Measurements from ENCODE around the gene ITIH1. TPM values are rescaled to one million over a fixed set of nuclear protein-coding genes. Genes with fewer than 3 reads are reported as not detected.

Gene ITIH1
- total and polyA plus RNA-seq, 2 donors (not counting 3 experiments of a cell fraction or from before 2014, with no cell fraction given): not detected

- CTCF ChIA-PET: interaction anchor here (1.8 kb wide), 1 partner anchor 10 kb away, joined by 11 read pairs; no protein-coding TSS in a partner anchor
- no TSS peak for BruUV-seq (replicated peaks)
- TF ChIP-seq EZH2 (IDR thresholded peaks at IDR 0.05; ENCODE audit: borderline replicate concordance, low read depth, low read length, severe bottlenecking): no peak
- no peak for TF ChIP-seq JUN (IDR thresholded peaks at IDR 0.05; ENCODE audit: borderline replicate concordance, insufficient read depth, insufficient read length, low read depth)
- no peak for TF ChIP-seq POLR2AphosphoS5 (IDR thresholded peaks at IDR 0.05; ENCODE audit: insufficient read depth, low read depth, low read length)
- TF ChIP-seq FOS (IDR thresholded peaks at IDR 0.05; ENCODE audit: borderline replicate concordance, insufficient read depth, low read length): no peak
- TF ChIP-seq MYC (IDR thresholded peaks at IDR 0.05; ENCODE audit: low read depth, low read length): no peak
- TF ChIP-seq POLR2A (IDR thresholded peaks at IDR 0.05; ENCODE audit: low read depth, low read length): no peak
- TF ChIP-seq CTCF (IDR thresholded peaks at IDR 0.05; ENCODE audit: extremely low read depth in 1 of 2, insufficient read depth in 1 of 2, low read depth in 1 of 2, low read length in 2 of 2): no peak
- no peak for TF ChIP-seq GATA2 (IDR thresholded peaks at IDR 0.05; ENCODE audit: insufficient read depth, insufficient read length, low read depth, low read length)
Observed at GRCh38 chr3:52816654-52817053, 39.3 kb downstream of the ITIH1 start.

More at GRCh38 chr3:52816654-52817053, 39.3 kb downstream of the ITIH1 start:
- Histone ChIP-seq H3K9ac (replicated peaks; ENCODE audit: extremely low read depth, insufficient read depth, low read length) (no peak overlapping the region), H3K4me3 (replicated peaks in 1 of 3; ENCODE audit: insufficient read depth in 1 of 3, low read depth in 1 of 3, low read length in 3 of 3) (no peak overlapping the region), H3K79me2 (ENCODE audit: control insufficient read depth, insufficient read depth, low read length) (no peaks in the 10 kb centered on the region), H4K20me1 (replicated peaks; ENCODE audit: control insufficient read depth, extremely low read depth, insufficient read depth, low read length) (no peaks in the 10 kb centered on the region), H2AFZ (ENCODE audit: low read depth, low read length) (no peak overlapping the region), H3K27ac (ENCODE audit: insufficient read depth, low read depth, low read length) (no peak overlapping the region), H3K9me3 (replicated peaks; ENCODE audit: control insufficient read depth, insufficient read depth, low read length) (no peaks in the 10 kb centered on the region), H3K4me1 (ENCODE audit: control insufficient read depth, extremely low read depth, insufficient read depth, low read length) (no peaks in the 10 kb centered on the region), H3K4me2 (ENCODE audit: insufficient read depth, low read length) (no peak overlapping the region), H3K9me1 (replicated peaks; ENCODE audit: control insufficient read depth, extremely low read depth, insufficient read depth, low read length) (no peaks in the 10 kb centered on the region), H3K27me3 (ENCODE audit: control insufficient read depth in 2 of 2, insufficient read depth in 2 of 2, low read length in 2 of 2) (no peaks in the 10 kb centered on the region), H3K36me3 (ENCODE audit: control insufficient read depth in 2 of 2, extremely low read depth in 1 of 2, insufficient read depth in 2 of 2, low read length in 2 of 2) (no peaks in the 10 kb centered on the region)
- FAIRE-seq (no peak), DNase-seq (ENCODE audit: low read depth, low spot score) (no peak)
- dilution Hi-C loops (cut with MboI; ENCODE audit: extremely low pct_ligation_motif_present, low sequenced_read_pairs) (no loop called here), intact Hi-C loops (cut with micrococcal nuclease) (no loop called here)
- POLR2A ChIA-PET: no interaction called here

Data from endothelial cell of umbilical vein (primary cell).